Endothelial cell of umbilical vein (primary cell): ENCODE results near the gene SPDYE3. TPM values are rescaled to one million over a fixed set of nuclear protein-coding genes. Genes with fewer than 3 reads are reported as not detected.
"Not testable (repeated sequence)": the region's sequence is repeated elsewhere in the genome, so short reads cannot be mapped to it uniquely, and the experiment has no call there.

Experiments
- BruUV-seq: library from RNA; stranded (reverse); fragments of 400-500 nt; replicated peaks from 2 replicates; lab custom pipeline; 2021; lab: Mats Ljungman, UMichigan
- CTCF ChIA-PET: fragments of 300-600, 350-600 bp; sonication (Branson Sonifier 250); formaldehyde crosslinking; loops from one replicate; lab custom pipeline; 2021; ENCODE audit warnings: antibody characterized with exemption, inconsistent platforms; lab: Charles Lee
- POLR2A ChIA-PET: fragments of 300-600, 350-600 bp; sonication (Branson Sonifier 250); formaldehyde crosslinking; loops from one replicate; lab custom pipeline; 2021; ENCODE audit warnings: antibody characterized with exemption, inconsistent platforms; lab: Charles Lee
- DNase-seq: peaks from one replicate; pipeline ENCODE4 v3.0.0-alpha.2; 2011; ENCODE audit warnings: low read depth, low spot score
- FAIRE-seq: peaks from 2 replicates; lab custom pipeline; 2011; peaks lifted over from hg19 to GRCh38; lab: Jason Lieb, UNC
- H2AFZ ChIP-seq: 2 replicates; pipeline ENCODE4 v1.6.0; 2012; ENCODE audit warnings: low read depth, low read length, control low read depth, inconsistent platforms
- H3K27ac ChIP-seq: 2 replicates; pipeline ENCODE4 v1.5.1; 2011; ENCODE audit warnings: low read depth, mild to moderate bottlenecking, control low read depth, low read length, moderate library complexity; ENCODE audit not compliant: insufficient read depth
- H3K27me3 ChIP-seq, 2 experiments: 2 replicates each; pipeline versions ENCODE4 v1.6.0 to v1.6.1; 2011; ENCODE audit warnings: low read length in 2 of 2, mixed read lengths in 1 of 2; ENCODE audit not compliant: control insufficient read depth in 2 of 2, insufficient read depth in 2 of 2
- H3K36me3 ChIP-seq, 2 experiments: 2 replicates in 1 of 2; 3 replicates in 1 of 2; pipeline ENCODE4 v1.5.1; 2011; ENCODE audit warnings: low read length in 2 of 2, mild to moderate bottlenecking in 1 of 2, moderate library complexity in 1 of 2; ENCODE audit not compliant: control insufficient read depth in 2 of 2, insufficient read depth in 2 of 2; ENCODE audit errors: extremely low read depth in 1 of 2
- H3K4me1 ChIP-seq: 3 replicates; pipeline ENCODE4 v1.5.1; 2011; ENCODE audit warnings: mild to moderate bottlenecking, low read length; ENCODE audit not compliant: control insufficient read depth, insufficient read depth; ENCODE audit errors: extremely low read depth
- H3K4me2 ChIP-seq: 2 replicates; pipeline ENCODE4 v1.6.1; 2011; ENCODE audit warnings: low read length, control low read depth, mixed read lengths; ENCODE audit not compliant: insufficient read depth
- H3K4me3 ChIP-seq, 3 experiments: fragments of 200-600 bp in 1 of 3; sonication (generic), shearing (Covaris generic) in 1 of 3; replicated peaks in 1 of 3; 2 replicates each; pipeline ENCODE4 v1.5.1; 2011 to 2016; ENCODE audit warnings: control low read depth in 3 of 3, low read length in 3 of 3, mild to moderate bottlenecking in 2 of 3, inconsistent platforms in 1 of 3, low read depth in 1 of 3, moderate library complexity in 1 of 3; ENCODE audit not compliant: insufficient read depth in 1 of 3
- H3K79me2 ChIP-seq: 2 replicates; pipeline ENCODE4 v1.6.0; 2012; ENCODE audit warnings: low read length, inconsistent platforms; ENCODE audit not compliant: control insufficient read depth, insufficient read depth
- H3K9ac ChIP-seq: replicated peaks from 2 replicates; pipeline ENCODE3; 2011; ENCODE audit warnings: low read length, control low read depth; ENCODE audit not compliant: insufficient read depth; ENCODE audit errors: extremely low read depth
- H3K9me1 ChIP-seq: replicated peaks from 3 replicates; pipeline ENCODE4 v1.6.0; 2011; ENCODE audit warnings: mild to moderate bottlenecking, low read length; ENCODE audit not compliant: control insufficient read depth, insufficient read depth; ENCODE audit errors: extremely low read depth
- H3K9me3 ChIP-seq: replicated peaks from 2 replicates; pipeline ENCODE4 v1.5.1; 2012; ENCODE audit warnings: low read length, inconsistent platforms; ENCODE audit not compliant: control insufficient read depth, insufficient read depth
- H4K20me1 ChIP-seq: replicated peaks from 2 replicates; pipeline ENCODE3; 2011; ENCODE audit warnings: mild to moderate bottlenecking, low read length; ENCODE audit not compliant: control insufficient read depth, insufficient read depth; ENCODE audit errors: extremely low read depth
- dilution Hi-C: fragments of 300-500 bp; cut with MboI; formaldehyde crosslinking; loops from one replicate; pipeline ENCODE4 v1.15.0; 2019; ENCODE audit warnings: low sequenced_read_pairs; ENCODE audit not compliant: extremely low pct_ligation_motif_present
- intact Hi-C: fragments of 100-400 bp; cut with micrococcal nuclease; formaldehyde crosslinking; loops from one replicate; pipeline ENCODE4 v1.10.0; 2022
- polyA plus RNA-seq, 4 experiments: library from polyadenylated mRNA; depleted of rRNA in 3 of 4; stranded (reverse) in 3 of 4; unstranded in 1 of 4; fragments of >200 nt; gene quantifications; 2 replicates each; pipeline versions ENCODE4 v1.2.1 to v1.2.3, GENCODE V29; 2011 to 2012; ENCODE audit warnings: missing spikeins in 1 of 4
- total RNA-seq: library from RNA; stranded (reverse); gene quantifications from 2 replicates; pipeline ENCODE4 v1.2.3, GENCODE V29; 2021

SPDYE3 gene
- total and polyA plus RNA-seq, 2 donors (not counting 3 experiments of a cell fraction or from before 2014, with no cell fraction given): not detected

GRCh38 chr7:100318329-100318728 is 10.8 kb downstream of the SPDYE3 start:
- H3K36me3 ChIP-seq, POLR2A ChIA-PET, H3K9me1 ChIP-seq, CTCF ChIA-PET, H3K27me3 ChIP-seq, BruUV-seq, H3K9me3 ChIP-seq, H2AFZ ChIP-seq, H4K20me1 ChIP-seq, H3K9ac ChIP-seq, FAIRE-seq, H3K27ac ChIP-seq, H3K4me1 ChIP-seq, dilution Hi-C loops, H3K79me2 ChIP-seq, DNase-seq, H3K4me3 ChIP-seq, H3K4me2 ChIP-seq, intact Hi-C loops: not testable (repeated sequence)

GRCh38 chr7:100321648-100322047 is 14.1 kb downstream of the SPDYE3 start:
- BruUV-seq, H3K9ac ChIP-seq, H4K20me1 ChIP-seq, CTCF ChIA-PET, H3K9me1 ChIP-seq, DNase-seq, H3K4me1 ChIP-seq, H3K79me2 ChIP-seq, H3K27me3 ChIP-seq, H3K27ac ChIP-seq, H3K9me3 ChIP-seq, H3K36me3 ChIP-seq, intact Hi-C loops, POLR2A ChIA-PET, H3K4me2 ChIP-seq, H2AFZ ChIP-seq, FAIRE-seq, H3K4me3 ChIP-seq, dilution Hi-C loops: not testable (repeated sequence)

- H3K4me2 ChIP-seq, CTCF ChIA-PET, H3K27ac ChIP-seq, H3K4me1 ChIP-seq, BruUV-seq, H2AFZ ChIP-seq, FAIRE-seq, H3K79me2 ChIP-seq, H3K9ac ChIP-seq, DNase-seq, H3K9me1 ChIP-seq, H3K4me3 ChIP-seq, H4K20me1 ChIP-seq, H3K36me3 ChIP-seq, dilution Hi-C loops, H3K27me3 ChIP-seq, POLR2A ChIA-PET, intact Hi-C loops, H3K9me3 ChIP-seq: not testable (repeated sequence)
These were observed 16.7 kb downstream of the SPDYE3 start for GRCh38 chr7:100324194-100324593.

GRCh38 chr7:100325671-100326070 is 18.2 kb downstream of the SPDYE3 start:
- H4K20me1 ChIP-seq, H3K36me3 ChIP-seq, CTCF ChIA-PET, H3K9ac ChIP-seq, H3K79me2 ChIP-seq, H3K9me3 ChIP-seq, H3K4me1 ChIP-seq, dilution Hi-C loops, H3K4me3 ChIP-seq, H2AFZ ChIP-seq, H3K9me1 ChIP-seq, H3K27me3 ChIP-seq, H3K4me2 ChIP-seq, intact Hi-C loops, BruUV-seq, POLR2A ChIA-PET: not testable (repeated sequence)
- peak overlapping the region; percentile 41 for H3K27ac ChIP-seq
- DNase-seq: peak; percentile 61
- peak; percentile 26 for FAIRE-seq
